Liver (tissue), 9 donors: ENCODE results near the gene RASGRF1. TPM values are rescaled to one million over a fixed set of nuclear protein-coding genes. Genes with fewer than 3 reads are reported as not detected.
"Not testable (repeated sequence)": the region's sequence is repeated elsewhere in the genome, so short reads cannot be mapped to it uniquely, and the experiment has no call there.

Experiments used
- DNase-seq: peaks from one replicate; pipeline ENCODE4 v3.0.0-alpha.2; 2017; ENCODE audit warnings: low spot score
- H3K27ac ChIP-seq, 2 donors: one replicate each; pipeline ENCODE4 v1.7.0; 2013; ENCODE audit warnings: inconsistent platforms in 2 of 2, low read length in 2 of 2, control low read depth in 1 of 2, low read depth in 1 of 2, mild to moderate bottlenecking in 1 of 2
- H3K27me3 ChIP-seq, 4 donors: one replicate each; pipeline versions ENCODE4 v1.6.1 to v1.7.0; 2013; ENCODE audit warnings: low read length in 3 of 4, inconsistent platforms in 1 of 4, mild to moderate bottlenecking in 1 of 4, moderate library complexity in 1 of 4; ENCODE audit not compliant: control insufficient read depth in 4 of 4, insufficient read depth in 4 of 4
- H3K36me3 ChIP-seq, 4 donors: one replicate each; pipeline versions ENCODE4 v1.6.1 to v1.7.0; 2013; ENCODE audit warnings: low read length in 3 of 4, mild to moderate bottlenecking in 3 of 4, low read depth in 1 of 4, moderate library complexity in 1 of 4; ENCODE audit not compliant: control insufficient read depth in 4 of 4, insufficient read depth in 3 of 4
- H3K4me1 ChIP-seq, 4 donors: one replicate each; pipeline versions ENCODE4 v1.6.1 to v1.7.0; 2013; ENCODE audit warnings: low read length in 3 of 4, mild to moderate bottlenecking in 3 of 4, moderate library complexity in 1 of 4; ENCODE audit not compliant: control insufficient read depth in 4 of 4, insufficient read depth in 4 of 4
- H3K4me3 ChIP-seq, 3 donors: one replicate each; pipeline versions ENCODE4 v1.6.1 to v1.7.0; 2013; ENCODE audit warnings: low read length in 3 of 3, control low read depth in 1 of 3, low read depth in 1 of 3, mild to moderate bottlenecking in 1 of 3
- H3K9ac ChIP-seq, 2 donors: one replicate each; pipeline ENCODE4 v1.7.0; 2013; ENCODE audit warnings: low read length in 2 of 2, mild to moderate bottlenecking in 2 of 2, moderate library complexity in 2 of 2, control low read depth in 1 of 2, low read depth in 1 of 2
- H3K9me3 ChIP-seq, 4 donors: one replicate each; pipeline versions ENCODE4 v1.6.1 to v1.7.0; 2013; ENCODE audit warnings: low read length in 3 of 4; ENCODE audit not compliant: control insufficient read depth in 4 of 4
- EGR1 ChIP-seq, 2 donors: IDR thresholded peaks; 2 replicates each; pipeline ENCODE4 v1.6.1; 2016 to 2018; ENCODE audit warnings: antibody characterized with exemption in 2 of 2, low read depth in 2 of 2
- FOXA1 ChIP-seq: IDR thresholded peaks from 2 replicates; pipeline ENCODE4 v1.6.1; 2016; ENCODE audit warnings: antibody characterized with exemption
- FOXA2 ChIP-seq: IDR thresholded peaks from 2 replicates; pipeline ENCODE4 v1.6.1; 2016; ENCODE audit warnings: antibody characterized with exemption
- GABPA ChIP-seq, 2 donors: IDR thresholded peaks in 1 of 2; conservative IDR thresholded peaks in 1 of 2; 2 replicates each; pipeline ENCODE4 v1.6.1; 2016; ENCODE audit warnings: antibody characterized with exemption in 2 of 2, mild to moderate bottlenecking in 1 of 2, moderate library complexity in 1 of 2
- HNF4A ChIP-seq, 2 donors: conservative IDR thresholded peaks; 2 replicates each; pipeline ENCODE4 v1.6.1; 2016; ENCODE audit warnings: antibody characterized with exemption in 2 of 2, mild to moderate bottlenecking in 2 of 2
- HNF4G ChIP-seq: IDR thresholded peaks from 2 replicates; pipeline ENCODE4 v1.6.1; 2016; ENCODE audit warnings: antibody characterized with exemption
- JUND ChIP-seq, 2 donors: IDR thresholded peaks; 2 replicates each; pipeline ENCODE4 v1.6.1; 2016; ENCODE audit warnings: antibody characterized with exemption in 2 of 2
- NR2F2 ChIP-seq: IDR thresholded peaks from 2 replicates; pipeline ENCODE4 v1.6.1; 2016; ENCODE audit warnings: antibody characterized with exemption
- RAD21 ChIP-seq, 2 donors: IDR thresholded peaks; 2 replicates each; pipeline ENCODE4 v1.6.1; 2016; ENCODE audit warnings: antibody characterized with exemption in 2 of 2, mild to moderate bottlenecking in 2 of 2
- RXRA ChIP-seq, 2 donors: IDR thresholded peaks; 2 replicates each; pipeline ENCODE4 v1.6.1; 2017 to 2018; ENCODE audit warnings: antibody characterized with exemption in 2 of 2, mild to moderate bottlenecking in 1 of 2
- SP1 ChIP-seq: IDR thresholded peaks from 2 replicates; pipeline ENCODE4 v1.6.1; 2018; ENCODE audit warnings: antibody characterized with exemption, mild to moderate bottlenecking
- TAF1 ChIP-seq: conservative IDR thresholded peaks from 2 replicates; pipeline ENCODE4 v1.6.1; 2016; ENCODE audit warnings: antibody characterized with exemption, mild to moderate bottlenecking
- YY1 ChIP-seq: IDR thresholded peaks from 2 replicates; pipeline ENCODE4 v1.6.1; 2016; ENCODE audit warnings: antibody characterized with exemption, mild to moderate bottlenecking
- WGBS: extraction: QIAGEN DNeasy Blood & Tissue Kit; methylation state at CpG from one replicate; pipeline ENCODE4 v1.1.7; 2013; 5-methylcytosine and 5-hydroxymethylcytosine counted together
- polyA plus RNA-seq, 2 donors: library from polyadenylated mRNA; stranded (reverse) in 1 of 2; unstranded in 1 of 2; fragments of 200-250 nt in 1 of 2; fragments of >200 nt in 1 of 2; fragmentation: Nextera tagmentation in 1 of 2; extraction: Ambion mirVana in 1 of 2; gene quantifications; one replicate each; pipeline versions ENCODE4 v1.2.1 to v1.2.3, GENCODE V29; 2013 to 2015
- total RNA-seq, 2 donors: library from RNA; depleted of rRNA; stranded (reverse); fragments of >200 nt; gene quantifications; one replicate each; pipeline ENCODE4 v1.2.3, GENCODE V29; 2014
- TF ChIP-seq, protein P1 (sequence below): IDR thresholded peaks from 2 replicates; pipeline ENCODE4 v1.6.1; 2016; ENCODE audit warnings: antibody characterized with exemption
- TF ChIP-seq, protein P2 (sequence below): fragments of 150-350 bp; IDR thresholded peaks from 2 replicates; pipeline ENCODE4 v1.5.1; 2017; ENCODE audit warnings: improper control_type of control experiment, low read depth, low read length; ENCODE audit not compliant: missing input control
- TF ChIP-seq, protein P3 (sequence below): IDR thresholded peaks from 2 replicates; pipeline ENCODE4 v1.6.1; 2016; ENCODE audit warnings: antibody characterized with exemption
- TF ChIP-seq, protein P4 (sequence below): IDR thresholded peaks from 2 replicates; pipeline ENCODE4 v1.6.1; 2016; ENCODE audit warnings: antibody characterized with exemption, mild to moderate bottlenecking
- donor health status: healthy.
- donor health status: healthy.
- donor health status: healthy.
- donor health status: healthy.
- donor health status: healthy.

RASGRF1 gene
- total and polyA plus RNA-seq, 4 donors: 0.28 TPM; not detected in 3

GRCh38 chr15:79025201-79025600 lies 65.4 kb downstream of the RASGRF1 start:
- H3K27ac ChIP-seq: no peak overlapping the region
- no peak for DNase-seq
- no peaks in the 10 kb centered on the region for H3K4me1 ChIP-seq
- no peaks in the 10 kb centered on the region for H3K36me3 ChIP-seq
- no peak overlapping the region for H3K4me3 ChIP-seq
- WGBS: 67% methylated on average over 6 of the region's 6 CpGs
- no peaks in the 10 kb centered on the region for H3K9me3 ChIP-seq
- TF ChIP-seq, protein P1, sequence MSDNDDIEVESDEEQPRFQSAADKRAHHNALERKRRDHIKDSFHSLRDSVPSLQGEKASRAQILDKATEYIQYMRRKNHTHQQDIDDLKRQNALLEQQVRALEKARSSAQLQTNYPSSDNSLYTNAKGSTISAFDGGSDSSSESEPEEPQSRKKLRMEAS: no peak
- TF ChIP-seq RAD21 (IDR thresholded peaks at IDR 0.05): peak; percentile 25 to 53
- no peaks in the 10 kb centered on the region for H3K27me3 ChIP-seq
- H3K9ac ChIP-seq: no peak overlapping the region

DNA sequence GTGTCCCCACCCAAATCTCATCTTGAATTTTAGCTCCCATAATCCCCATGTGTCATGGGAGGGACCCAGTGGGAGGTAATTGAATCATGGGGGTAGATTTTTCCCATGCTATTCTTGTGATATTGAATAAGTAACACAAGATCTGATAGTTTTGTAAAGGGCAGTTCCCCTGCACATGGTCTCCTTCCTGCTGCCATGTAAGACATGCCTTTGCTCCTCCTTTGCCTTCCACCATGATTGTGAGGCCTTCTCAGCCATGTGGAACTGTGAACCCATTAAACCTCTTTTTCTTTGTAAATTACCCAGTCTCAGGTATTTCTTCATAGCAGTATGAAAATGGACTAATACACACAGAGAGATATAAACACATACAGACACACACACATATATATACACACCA lies 66.1 kb downstream of the RASGRF1 start:
- H3K4me3 ChIP-seq, DNase-seq, H3K9ac ChIP-seq, H3K36me3 ChIP-seq, H3K9me3 ChIP-seq, H3K4me1 ChIP-seq, H3K27me3 ChIP-seq, H3K27ac ChIP-seq: not testable (repeated sequence)

DNA sequence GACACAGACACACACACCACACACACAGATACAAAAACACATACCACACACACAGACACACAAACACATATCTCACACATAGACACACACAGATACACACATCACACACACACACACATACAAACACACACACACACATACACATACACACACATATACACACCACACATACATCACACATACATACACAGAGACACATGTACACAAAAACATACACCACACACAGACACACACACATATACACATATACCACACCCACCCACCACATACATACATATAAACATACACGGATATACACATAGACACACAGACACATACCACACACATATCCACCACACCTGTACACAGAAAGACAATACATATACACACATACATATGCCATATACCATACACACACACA lies 66.7 kb downstream of the RASGRF1 start:
- H3K9ac ChIP-seq: no peak overlapping the region
- H3K27me3 ChIP-seq: no peaks in the 10 kb centered on the region
- no peaks in the 10 kb centered on the region for H3K36me3 ChIP-seq
- no peaks in the 10 kb centered on the region for H3K4me1 ChIP-seq
- H3K4me3 ChIP-seq: no peak overlapping the region
- DNase-seq: no peak
- 88% methylated on average over 1 of the region's 1 CpG for WGBS
- no peak overlapping the region for H3K27ac ChIP-seq
- TF ChIP-seq FOXA2 (no peak), HNF4G (no peak), TAF1 (no peak), RXRA (IDR thresholded peaks at IDR 0.05) (no peak), FOXA1 (no peak), SP1 (no peak), GABPA (IDR thresholded peaks at IDR 0.05 in 1 of 2, conservative IDR thresholded peaks at IDR 0.05 in 1 of 2) (no peak)
- TF ChIP-seq, protein P2, sequence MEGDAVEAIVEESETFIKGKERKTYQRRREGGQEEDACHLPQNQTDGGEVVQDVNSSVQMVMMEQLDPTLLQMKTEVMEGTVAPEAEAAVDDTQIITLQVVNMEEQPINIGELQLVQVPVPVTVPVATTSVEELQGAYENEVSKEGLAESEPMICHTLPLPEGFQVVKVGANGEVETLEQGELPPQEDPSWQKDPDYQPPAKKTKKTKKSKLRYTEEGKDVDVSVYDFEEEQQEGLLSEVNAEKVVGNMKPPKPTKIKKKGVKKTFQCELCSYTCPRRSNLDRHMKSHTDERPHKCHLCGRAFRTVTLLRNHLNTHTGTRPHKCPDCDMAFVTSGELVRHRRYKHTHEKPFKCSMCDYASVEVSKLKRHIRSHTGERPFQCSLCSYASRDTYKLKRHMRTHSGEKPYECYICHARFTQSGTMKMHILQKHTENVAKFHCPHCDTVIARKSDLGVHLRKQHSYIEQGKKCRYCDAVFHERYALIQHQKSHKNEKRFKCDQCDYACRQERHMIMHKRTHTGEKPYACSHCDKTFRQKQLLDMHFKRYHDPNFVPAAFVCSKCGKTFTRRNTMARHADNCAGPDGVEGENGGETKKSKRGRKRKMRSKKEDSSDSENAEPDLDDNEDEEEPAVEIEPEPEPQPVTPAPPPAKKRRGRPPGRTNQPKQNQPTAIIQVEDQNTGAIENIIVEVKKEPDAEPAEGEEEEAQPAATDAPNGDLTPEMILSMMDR: no peak
- TF ChIP-seq, protein P3, sequence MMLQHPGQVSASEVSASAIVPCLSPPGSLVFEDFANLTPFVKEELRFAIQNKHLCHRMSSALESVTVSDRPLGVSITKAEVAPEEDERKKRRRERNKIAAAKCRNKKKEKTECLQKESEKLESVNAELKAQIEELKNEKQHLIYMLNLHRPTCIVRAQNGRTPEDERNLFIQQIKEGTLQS: no peak
- no peaks in the 10 kb centered on the region for H3K9me3 ChIP-seq

DNA sequence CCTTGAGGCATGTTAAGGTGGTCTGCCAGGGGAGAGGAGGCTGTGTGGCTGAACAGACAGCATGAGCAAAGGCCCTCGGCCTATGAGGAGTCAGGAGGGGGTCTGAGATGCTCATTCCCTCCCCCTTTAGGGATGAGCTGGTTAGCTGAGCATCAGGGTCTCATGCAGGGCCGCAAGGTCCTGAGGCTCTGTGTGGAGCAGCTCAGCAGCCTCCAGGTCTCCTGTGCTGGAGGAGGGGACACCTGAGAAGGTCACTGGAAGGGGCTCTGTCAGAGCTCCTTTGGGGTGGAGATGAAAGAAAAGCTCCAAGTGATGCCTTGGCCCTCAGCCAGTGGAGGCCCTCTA lies 67.1 kb downstream of the RASGRF1 start:
- H3K27ac ChIP-seq: no peak overlapping the region
- no peak overlapping the region for H3K9ac ChIP-seq
- H3K9me3 ChIP-seq: no peaks in the 10 kb centered on the region
- WGBS: 48% methylated on average over 2 of the region's 2 CpGs
- H3K27me3 ChIP-seq: no peaks in the 10 kb centered on the region
- H3K4me3 ChIP-seq: no peak overlapping the region
- no peak for DNase-seq
- H3K36me3 ChIP-seq: no peaks in the 10 kb centered on the region
- H3K4me1 ChIP-seq: no peaks in the 10 kb centered on the region
- TF ChIP-seq RAD21 (IDR thresholded peaks at IDR 0.05) (no peak), SP1 (no peak), FOXA1 (no peak), NR2F2 (no peak), RXRA (IDR thresholded peaks at IDR 0.05) (no peak), TAF1 (no peak), HNF4G (no peak), YY1 (no peak), EGR1 (IDR thresholded peaks at IDR 0.05; ENCODE audit: low read depth in 2 of 2) (no peak), JUND (IDR thresholded peaks at IDR 0.05) (no peak), HNF4A (conservative IDR thresholded peaks at IDR 0.05) (no peak)
- TF ChIP-seq, protein P1: no peak
- TF ChIP-seq, protein P2: no peak
- TF ChIP-seq, protein P4, sequence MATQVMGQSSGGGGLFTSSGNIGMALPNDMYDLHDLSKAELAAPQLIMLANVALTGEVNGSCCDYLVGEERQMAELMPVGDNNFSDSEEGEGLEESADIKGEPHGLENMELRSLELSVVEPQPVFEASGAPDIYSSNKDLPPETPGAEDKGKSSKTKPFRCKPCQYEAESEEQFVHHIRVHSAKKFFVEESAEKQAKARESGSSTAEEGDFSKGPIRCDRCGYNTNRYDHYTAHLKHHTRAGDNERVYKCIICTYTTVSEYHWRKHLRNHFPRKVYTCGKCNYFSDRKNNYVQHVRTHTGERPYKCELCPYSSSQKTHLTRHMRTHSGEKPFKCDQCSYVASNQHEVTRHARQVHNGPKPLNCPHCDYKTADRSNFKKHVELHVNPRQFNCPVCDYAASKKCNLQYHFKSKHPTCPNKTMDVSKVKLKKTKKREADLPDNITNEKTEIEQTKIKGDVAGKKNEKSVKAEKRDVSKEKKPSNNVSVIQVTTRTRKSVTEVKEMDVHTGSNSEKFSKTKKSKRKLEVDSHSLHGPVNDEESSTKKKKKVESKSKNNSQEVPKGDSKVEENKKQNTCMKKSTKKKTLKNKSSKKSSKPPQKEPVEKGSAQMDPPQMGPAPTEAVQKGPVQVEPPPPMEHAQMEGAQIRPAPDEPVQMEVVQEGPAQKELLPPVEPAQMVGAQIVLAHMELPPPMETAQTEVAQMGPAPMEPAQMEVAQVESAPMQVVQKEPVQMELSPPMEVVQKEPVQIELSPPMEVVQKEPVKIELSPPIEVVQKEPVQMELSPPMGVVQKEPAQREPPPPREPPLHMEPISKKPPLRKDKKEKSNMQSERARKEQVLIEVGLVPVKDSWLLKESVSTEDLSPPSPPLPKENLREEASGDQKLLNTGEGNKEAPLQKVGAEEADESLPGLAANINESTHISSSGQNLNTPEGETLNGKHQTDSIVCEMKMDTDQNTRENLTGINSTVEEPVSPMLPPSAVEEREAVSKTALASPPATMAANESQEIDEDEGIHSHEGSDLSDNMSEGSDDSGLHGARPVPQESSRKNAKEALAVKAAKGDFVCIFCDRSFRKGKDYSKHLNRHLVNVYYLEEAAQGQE: no peak
